PC-9 (cell line): Measurements from ENCODE around the gene GBE1. TPM values are rescaled to one million over a fixed set of nuclear protein-coding genes. Genes with fewer than 3 reads are reported as not detected.

ENCODE experiments used
- BruUV-seq: library from RNA; stranded (reverse); fragments of 400-500 nt; replicated peaks from 2 replicates; lab custom pipeline; 2021; lab: Mats Ljungman, UMichigan
- CTCF ChIA-PET: fragments of 300-600 bp; sonication (Branson Sonifier 250); formaldehyde crosslinking; loops from one replicate; lab custom pipeline; 2022; ENCODE audit warnings: antibody characterized with exemption; lab: Charles Lee
- POLR2A ChIA-PET: fragments of 300-600 bp; sonication (Branson Sonifier 250); formaldehyde crosslinking; loops from one replicate; lab custom pipeline; 2022; ENCODE audit warnings: antibody characterized with exemption; ENCODE audit not compliant: unreplicated experiment; lab: Charles Lee
- DNase-seq, 2 experiments: peaks; one replicate each; pipeline versions ENCODE4 v3.0.0 to v3.0.0-alpha.2; 2015 to 2022; ENCODE audit warnings: mixed read lengths in 1 of 2
- H2AFZ ChIP-seq: fragments of 200-600 bp; sonication (generic); 2 replicates; pipeline ENCODE4 v1.8.1; 2017; ENCODE audit warnings: antibody characterized with exemption
- H3F3A ChIP-seq: fragments of 200-600 bp; sonication (generic); 2 replicates; pipeline ENCODE4 v1.8.1; 2017; ENCODE audit warnings: antibody characterized with exemption, mild to moderate bottlenecking, low read depth; ENCODE audit not compliant: insufficient read depth
- H3K27ac ChIP-seq: fragments of 200-600 bp; sonication (generic); 2 replicates; pipeline ENCODE4 v1.6.1; 2016; ENCODE audit warnings: mixed run types
- H3K27me3 ChIP-seq: fragments of 200-600 bp; sonication (generic); 2 replicates; pipeline ENCODE4 v1.6.1; 2016; ENCODE audit warnings: low read depth, mixed run types; ENCODE audit not compliant: insufficient read depth
- H3K36me3 ChIP-seq: fragments of 200-600 bp; sonication (generic); 2 replicates; pipeline ENCODE4 v1.6.1; 2016; ENCODE audit warnings: low read depth, mixed run types
- H3K4me1 ChIP-seq: fragments of 200-600 bp; sonication (generic); replicated peaks from 2 replicates; pipeline ENCODE4 v1.6.1; 2016; ENCODE audit warnings: mixed run types; ENCODE audit not compliant: insufficient read depth
- H3K4me2 ChIP-seq: fragments of 200-600 bp; sonication (generic); 2 replicates; pipeline ENCODE4 v1.6.1; 2017; ENCODE audit warnings: mixed run types
- H3K4me3 ChIP-seq: fragments of 200-600 bp; sonication (generic); 2 replicates; pipeline ENCODE4 v1.6.1; 2016; ENCODE audit warnings: mixed run types
- H3K79me2 ChIP-seq: fragments of 200-600 bp; sonication (generic); 2 replicates; pipeline ENCODE4 v1.6.1; 2017; ENCODE audit warnings: low read depth, mixed run types
- H3K9me2 ChIP-seq: fragments of 200-600 bp; sonication (generic); 2 replicates; pipeline ENCODE4 v1.8.1; 2017; ENCODE audit warnings: mild to moderate bottlenecking; ENCODE audit not compliant: insufficient read depth
- H3K9me3 ChIP-seq: fragments of 200-600 bp; sonication (generic); 2 replicates; pipeline ENCODE4 v1.8.1; 2016; ENCODE audit warnings: low read depth; ENCODE audit not compliant: insufficient read depth
- H4K20me1 ChIP-seq: fragments of 200-600 bp; sonication (generic); 2 replicates; pipeline ENCODE4 v1.8.1; 2017; ENCODE audit not compliant: insufficient read depth
- EZH2 ChIP-seq: fragments of 200-600 bp; sonication (generic); IDR thresholded peaks from 2 replicates; pipeline ENCODE4 v1.8.0; 2017; ENCODE audit warnings: antibody characterized with exemption, low read depth
- intact Hi-C: fragments of 100-400 bp; cut with micrococcal nuclease; formaldehyde crosslinking; loops from one replicate; pipeline ENCODE4 v1.10.0; 2022; ENCODE audit not compliant: unreplicated experiment
- total RNA-seq: library from RNA; stranded (reverse); gene quantifications from 2 replicates; pipeline ENCODE4 v1.2.3, GENCODE V29; 2021
- TF ChIP-seq, protein P1 (sequence below): fragments of 200-600 bp; sonication (generic); conservative IDR thresholded peaks from 2 replicates; pipeline ENCODE4 v1.6.1; 2017; ENCODE audit warnings: mixed run types, antibody characterized with exemption, mild to moderate bottlenecking, moderate library complexity

GBE1 gene
- total RNA-seq, 1 experiment from 2014 or later, result 31.2 TPM

DNA sequence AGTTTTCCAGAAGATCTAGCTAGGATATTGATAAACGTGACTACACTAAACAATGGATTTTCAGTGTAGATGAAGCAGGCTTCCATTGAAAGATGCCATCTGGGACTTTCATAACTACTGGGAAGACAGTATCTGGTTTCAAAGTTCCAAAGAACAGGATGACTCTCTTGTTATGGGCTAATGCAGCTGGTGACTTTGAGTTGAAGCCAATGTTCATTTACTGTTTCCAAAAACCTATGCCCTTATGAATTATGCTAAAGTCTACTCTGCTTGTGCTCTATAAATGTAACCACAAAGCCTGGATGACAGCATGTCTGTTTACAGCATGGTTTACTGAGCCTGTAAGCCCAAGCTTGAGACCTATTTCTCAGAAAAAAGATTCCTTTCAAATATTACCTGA lies 245.4 kb downstream of the GBE1 start:
- no peaks in the 10 kb centered on the region for H3K27me3 ChIP-seq
- H3K36me3 ChIP-seq, result no peaks in the 10 kb centered on the region
- BruUV-seq, result no TSS peak
- no peaks in the 10 kb centered on the region for H4K20me1 ChIP-seq
- no peaks in the 10 kb centered on the region for H3K9me3 ChIP-seq
- no peak for DNase-seq
- no peak overlapping the region for H3K4me2 ChIP-seq
- H3K79me2 ChIP-seq, result no peaks in the 10 kb centered on the region
- POLR2A ChIA-PET, result no interaction called here
- no peak overlapping the region for H3K27ac ChIP-seq
- intact Hi-C loops, result no loop called here
- H3K9me2 ChIP-seq, result no peaks in the 10 kb centered on the region
- no peaks in the 10 kb centered on the region for H3F3A ChIP-seq
- H3K4me3 ChIP-seq, result no peak overlapping the region
- H3K4me1 ChIP-seq, result no peaks in the 10 kb centered on the region
- CTCF ChIA-PET, result no interaction called here
- no peak overlapping the region for H2AFZ ChIP-seq
- TF ChIP-seq EZH2, result no peak
- TF ChIP-seq, protein P1, sequence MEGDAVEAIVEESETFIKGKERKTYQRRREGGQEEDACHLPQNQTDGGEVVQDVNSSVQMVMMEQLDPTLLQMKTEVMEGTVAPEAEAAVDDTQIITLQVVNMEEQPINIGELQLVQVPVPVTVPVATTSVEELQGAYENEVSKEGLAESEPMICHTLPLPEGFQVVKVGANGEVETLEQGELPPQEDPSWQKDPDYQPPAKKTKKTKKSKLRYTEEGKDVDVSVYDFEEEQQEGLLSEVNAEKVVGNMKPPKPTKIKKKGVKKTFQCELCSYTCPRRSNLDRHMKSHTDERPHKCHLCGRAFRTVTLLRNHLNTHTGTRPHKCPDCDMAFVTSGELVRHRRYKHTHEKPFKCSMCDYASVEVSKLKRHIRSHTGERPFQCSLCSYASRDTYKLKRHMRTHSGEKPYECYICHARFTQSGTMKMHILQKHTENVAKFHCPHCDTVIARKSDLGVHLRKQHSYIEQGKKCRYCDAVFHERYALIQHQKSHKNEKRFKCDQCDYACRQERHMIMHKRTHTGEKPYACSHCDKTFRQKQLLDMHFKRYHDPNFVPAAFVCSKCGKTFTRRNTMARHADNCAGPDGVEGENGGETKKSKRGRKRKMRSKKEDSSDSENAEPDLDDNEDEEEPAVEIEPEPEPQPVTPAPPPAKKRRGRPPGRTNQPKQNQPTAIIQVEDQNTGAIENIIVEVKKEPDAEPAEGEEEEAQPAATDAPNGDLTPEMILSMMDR, result no peak

DNA sequence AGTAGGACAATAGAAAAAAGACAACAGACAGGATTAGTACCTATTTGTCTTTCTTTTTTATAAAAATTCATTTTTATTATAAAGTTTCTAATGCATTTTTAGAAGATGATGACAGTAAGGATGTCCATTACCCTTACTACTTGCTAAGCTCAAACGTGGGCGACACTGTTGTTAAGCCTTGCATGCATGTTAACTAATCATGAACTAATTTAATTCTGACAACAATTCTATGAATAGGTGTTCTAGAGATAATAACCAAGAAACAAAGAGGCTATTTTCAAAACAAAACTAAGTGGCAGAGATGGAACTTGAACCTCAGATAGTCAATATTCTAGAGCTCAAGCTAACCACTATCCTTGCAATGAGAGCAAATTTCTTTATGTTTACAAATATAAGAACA lies 247.9 kb downstream of the GBE1 start:
- no peak for DNase-seq
- no peaks in the 10 kb centered on the region for H3K9me2 ChIP-seq
- no peaks in the 10 kb centered on the region for H3F3A ChIP-seq
- no peaks in the 10 kb centered on the region for H3K27me3 ChIP-seq
- no TSS peak for BruUV-seq
- TF ChIP-seq, protein P1, result no peak
- TF ChIP-seq EZH2, result no peak
- no peaks in the 10 kb centered on the region for H3K4me1 ChIP-seq
- no peak overlapping the region for H3K4me2 ChIP-seq
- no peak overlapping the region for H3K27ac ChIP-seq
- H2AFZ ChIP-seq, result no peak overlapping the region
- CTCF ChIA-PET, result no interaction called here
- intact Hi-C loops, result no loop called here
- POLR2A ChIA-PET, result no interaction called here
- no peaks in the 10 kb centered on the region for H3K79me2 ChIP-seq
- H4K20me1 ChIP-seq, result no peaks in the 10 kb centered on the region
- H3K9me3 ChIP-seq, result no peaks in the 10 kb centered on the region
- no peaks in the 10 kb centered on the region for H3K36me3 ChIP-seq
- H3K4me3 ChIP-seq, result no peak overlapping the region

DNA sequence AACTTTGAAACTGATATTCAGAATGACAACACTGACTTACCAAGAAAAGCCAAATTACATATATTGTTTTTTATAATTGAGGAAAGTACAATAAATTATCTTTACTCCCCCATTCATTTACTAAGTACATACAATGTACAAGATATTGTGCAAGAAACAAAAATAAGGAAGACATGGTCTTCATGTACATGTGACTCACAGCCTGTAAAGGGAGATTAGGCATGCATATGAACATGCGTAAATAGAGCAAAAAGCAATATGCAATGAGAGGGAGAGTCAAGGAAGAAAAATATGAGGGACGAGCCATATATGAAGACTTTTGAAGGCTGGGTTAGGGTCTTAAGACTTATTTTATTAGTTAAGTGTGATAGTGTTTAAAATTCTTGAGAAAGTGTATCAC lies 258.4 kb downstream of the GBE1 start:
- no peak overlapping the region for H3K27ac ChIP-seq
- ChIA-PET CTCF (no interaction called here), POLR2A (no interaction called here)
- H3K9me2 ChIP-seq, result no peaks in the 10 kb centered on the region
- H3K9me3 ChIP-seq, result no peaks in the 10 kb centered on the region
- TF ChIP-seq EZH2, result no peak
- TF ChIP-seq, protein P1, result no peak
- H3K4me1 ChIP-seq, result no peaks in the 10 kb centered on the region
- H2AFZ ChIP-seq, result no peak overlapping the region
- H3K27me3 ChIP-seq, result no peaks in the 10 kb centered on the region
- H4K20me1 ChIP-seq, result no peaks in the 10 kb centered on the region
- no peak for DNase-seq
- H3K4me3 ChIP-seq, result no peak overlapping the region
- H3K4me2 ChIP-seq, result no peak overlapping the region
- no peaks in the 10 kb centered on the region for H3F3A ChIP-seq
- no peaks in the 10 kb centered on the region for H3K36me3 ChIP-seq
- intact Hi-C loops, result no loop called here
- no peaks in the 10 kb centered on the region for H3K79me2 ChIP-seq
- no TSS peak for BruUV-seq
